Hematopoietic multipotent progenitor cell treated with erythropoietin and hydrocortisone succinate and interleukin-3 and kit ligand, for 6 days (in vitro differentiated cells): ENCODE results near the gene OR1M1.

Experiments used
- DNase-seq: peaks from one replicate; pipeline ENCODE4 v3.0.0-alpha.2; 2015

OR1M1 gene

DNA sequence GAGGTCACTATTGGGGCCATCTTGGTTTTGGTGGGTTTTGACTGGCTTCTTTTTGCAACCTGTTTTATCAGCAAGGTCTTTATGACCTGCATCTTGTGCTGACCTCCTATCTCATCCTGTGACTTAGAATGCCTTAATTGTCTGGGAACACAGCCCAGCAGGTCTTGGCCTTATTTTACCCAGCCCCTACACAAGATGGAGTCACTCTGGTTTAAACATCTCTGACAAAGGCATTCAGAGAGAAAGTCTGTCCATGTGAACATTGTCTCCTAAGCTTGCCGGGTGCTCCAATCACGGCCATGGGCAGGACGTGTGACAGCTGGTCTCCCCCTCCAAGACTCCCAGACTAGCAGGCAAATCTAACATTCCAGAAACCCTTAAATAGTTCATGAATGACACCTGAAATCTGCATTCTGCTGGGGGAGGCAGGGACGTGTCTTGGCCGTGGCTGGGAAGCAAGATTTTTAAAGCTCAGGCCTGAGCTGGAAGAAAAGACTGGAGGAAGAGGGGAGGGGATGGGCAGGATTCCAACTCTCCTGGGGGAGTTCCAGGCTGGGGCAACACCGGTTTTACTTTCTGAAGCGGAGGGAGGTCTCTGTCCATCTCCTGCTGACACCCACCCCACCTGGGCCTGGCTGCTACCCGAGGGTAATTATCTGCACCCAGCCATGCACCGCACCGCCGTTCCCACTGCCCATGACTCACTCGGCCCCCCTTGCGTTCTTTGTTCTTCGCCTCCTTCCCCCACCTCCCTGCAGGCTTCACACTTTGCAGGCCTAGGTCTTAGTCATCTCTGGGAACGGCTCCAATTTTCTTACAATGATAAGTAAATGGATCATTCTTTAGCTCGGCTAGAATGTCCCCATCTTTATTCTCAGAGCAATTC lies 11.6 kb upstream of the OR1M1 start:
- peak; percentile 98 for DNase-seq

DNA sequence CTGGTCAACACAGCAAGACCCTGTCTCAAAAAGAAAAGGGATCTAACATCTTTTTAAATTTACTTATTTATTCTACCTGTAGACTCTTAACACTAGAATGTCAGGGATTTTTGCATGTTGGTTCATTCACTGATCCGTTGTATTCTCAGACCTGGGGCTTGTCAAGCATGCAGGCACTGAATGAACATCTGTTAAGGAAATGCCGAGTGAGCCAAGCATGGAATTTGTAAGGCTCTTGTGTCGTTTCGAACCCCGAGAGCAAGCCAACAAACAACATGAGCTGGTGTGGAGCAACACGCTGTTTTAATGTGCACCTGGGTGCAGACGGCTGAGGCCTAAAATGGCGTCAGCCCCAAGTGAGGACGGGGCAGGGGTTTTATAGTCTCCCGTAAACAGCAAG lies 10.0 kb upstream of the OR1M1 start:
- no peak for DNase-seq

DNA sequence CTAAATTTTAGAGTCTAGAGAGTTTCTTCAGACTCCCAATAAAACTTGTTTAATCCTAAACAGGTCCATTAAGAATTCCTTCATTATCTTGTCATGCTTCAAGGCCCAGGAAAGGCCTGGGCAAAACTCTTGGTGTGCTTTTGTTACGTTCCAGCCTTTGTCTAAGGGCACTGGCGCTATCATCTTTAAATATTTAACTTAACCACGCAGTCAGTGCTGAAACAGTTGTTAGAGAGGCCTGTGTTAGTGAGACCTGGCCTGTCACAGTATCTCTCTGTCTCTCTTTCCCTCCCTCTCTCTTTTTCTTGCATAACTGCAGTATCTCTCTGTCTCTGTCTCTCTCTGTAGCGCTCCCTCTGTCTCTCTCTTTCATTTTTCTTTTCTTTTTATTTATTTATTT lies 8.2 kb upstream of the OR1M1 start:
- peak; percentile 27 for DNase-seq

DNA sequence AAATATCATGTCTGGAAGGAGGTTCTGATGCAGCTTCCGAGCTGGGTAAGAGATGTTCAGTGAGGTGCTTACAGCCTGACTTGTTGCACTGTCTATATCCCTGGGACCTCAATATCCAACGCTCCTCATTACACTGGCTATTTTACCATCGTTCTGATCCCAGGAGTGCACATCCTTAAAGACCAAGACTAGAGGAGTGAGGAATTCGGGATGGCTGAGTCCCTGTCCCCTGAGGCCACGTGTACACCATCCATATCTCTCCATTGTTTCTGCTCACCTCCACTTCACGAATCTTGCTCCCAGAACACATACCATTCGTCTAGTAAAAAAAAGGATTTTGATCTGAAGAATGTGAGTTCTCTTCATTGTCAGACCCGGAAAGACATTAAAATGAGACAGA lies 20.5 kb downstream of the OR1M1 start, which contains the start of gene OR7G2:
Gene OR7G2 (minus strand): TSS at position 101 of the 400 bp plus-strand sequence. CDS start 4,232 bp downstream, outside the sequence.
- no peak for DNase-seq

DNA sequence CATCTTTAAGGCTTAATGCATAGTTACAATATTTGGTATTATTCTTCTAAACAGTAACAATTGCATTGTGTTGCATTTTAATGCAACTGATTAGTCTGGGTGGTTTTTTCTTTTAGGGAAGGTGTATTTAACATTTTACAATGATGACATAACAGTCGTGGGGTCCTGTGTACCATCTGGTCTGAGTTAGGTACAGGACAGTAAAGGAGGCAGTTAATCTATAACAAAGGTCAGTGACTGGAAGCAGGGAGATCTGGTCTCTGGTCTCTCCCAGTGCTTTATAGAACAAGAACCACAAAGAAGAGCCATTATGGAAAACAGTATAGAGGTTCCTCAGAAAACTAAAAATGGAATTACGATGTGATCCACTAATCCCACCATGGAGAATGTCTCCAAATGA lies 23.1 kb downstream of the OR1M1 start:
- DNase-seq: no peak

DNA sequence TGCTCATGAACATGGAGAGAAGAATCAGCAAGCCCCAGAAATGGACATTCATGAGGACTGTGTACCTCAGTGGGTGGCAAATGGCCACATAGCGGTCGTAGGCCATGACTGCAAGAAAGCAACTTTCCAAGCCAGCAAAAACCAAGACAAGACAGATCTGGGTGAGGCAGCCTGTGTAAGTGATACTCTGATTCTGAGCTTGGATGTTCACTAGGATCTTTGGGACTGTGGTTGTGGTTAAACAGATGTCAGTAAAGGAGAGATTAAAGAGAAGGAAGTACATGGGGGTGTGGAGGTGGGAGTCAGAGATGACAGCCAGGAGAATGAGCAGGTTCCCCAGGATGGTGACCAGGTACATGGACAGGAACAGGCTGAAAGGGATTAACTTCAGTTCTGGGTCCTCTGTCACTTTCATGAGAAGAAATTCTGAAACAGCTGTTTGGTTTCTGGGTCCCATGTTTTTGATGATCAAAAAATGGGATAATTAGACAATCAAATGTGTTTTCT lies 28.5 kb downstream of the OR1M1 start, which contains the start of gene OR7G1:
Gene OR7G1 (minus strand): TSS at position 457 of the 507 bp plus-strand sequence. CDS start 0 bp downstream, at position 457.
- DNase-seq: no peak

DNA sequence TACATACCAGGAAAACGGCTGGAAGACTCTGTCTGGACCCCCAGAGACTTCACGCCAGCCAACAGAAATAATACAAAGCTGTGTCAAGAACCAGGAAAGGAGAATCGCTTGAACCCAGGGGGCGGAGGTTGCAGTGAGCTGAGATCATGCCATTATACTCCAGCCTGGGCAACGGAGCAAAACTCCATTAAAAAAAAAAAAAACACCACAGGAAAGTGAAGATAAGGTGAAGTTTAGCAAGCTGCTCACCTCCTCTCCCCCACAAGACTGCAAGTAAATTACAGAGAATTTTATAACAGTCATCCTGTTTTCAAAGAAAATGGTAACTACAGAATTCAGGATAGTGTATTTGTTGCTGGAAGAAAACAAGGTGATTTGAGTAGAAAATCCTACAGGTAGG lies 29.7 kb downstream of the OR1M1 start:
- DNase-seq: no peak

DNA sequence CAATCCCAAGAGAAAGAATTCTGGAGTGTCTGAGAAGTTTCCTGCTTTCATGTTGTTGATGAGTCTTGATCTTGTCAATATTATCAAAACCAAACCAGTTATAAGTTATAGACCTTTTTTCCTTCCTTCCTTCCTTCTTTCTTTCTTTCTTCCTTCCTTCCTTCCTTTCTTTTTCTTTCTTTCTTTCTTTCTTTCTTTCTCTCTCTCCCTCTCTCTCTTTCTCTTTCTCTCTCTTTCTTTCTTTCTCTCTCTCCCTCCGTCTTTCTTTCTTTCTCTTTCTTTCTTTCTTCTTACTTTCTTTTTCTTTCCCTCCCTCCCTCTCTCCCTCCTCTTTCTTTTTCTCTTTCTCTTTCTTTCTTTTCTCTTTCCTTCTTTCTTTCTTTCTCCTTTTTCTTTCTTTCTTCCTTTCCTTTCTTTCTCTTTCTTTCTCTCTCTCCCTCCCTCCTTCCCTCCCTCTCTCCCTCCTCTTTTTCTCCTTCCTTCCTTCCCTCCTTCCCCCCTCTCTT lies 40.1 kb downstream of the OR1M1 start, which contains the start of gene OR7G3:
Gene OR7G3 (minus strand): TSS at position 51 of the 506 bp plus-strand sequence. CDS start 0 bp downstream, at position 51.
- no peak for DNase-seq

DNA sequence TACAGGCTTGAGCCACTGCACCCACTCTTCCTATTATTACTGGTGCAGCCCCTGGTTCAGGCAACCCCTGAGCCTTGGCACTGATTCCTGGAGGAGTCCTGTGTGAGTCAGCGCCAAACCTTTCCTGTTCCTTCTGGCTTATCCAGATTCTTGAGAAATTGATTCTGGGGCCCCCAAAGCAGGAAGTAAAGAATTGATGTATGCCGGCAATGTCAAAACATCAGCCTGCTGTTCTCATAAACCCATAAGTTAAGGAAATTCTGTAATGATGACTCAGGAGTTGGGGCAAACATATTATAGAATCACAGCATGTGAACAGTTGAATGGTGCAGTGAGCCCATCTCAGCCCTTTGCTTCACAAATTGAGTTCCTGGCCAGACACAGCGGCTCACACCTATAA lies 41.3 kb downstream of the OR1M1 start:
- no peak for DNase-seq

DNA sequence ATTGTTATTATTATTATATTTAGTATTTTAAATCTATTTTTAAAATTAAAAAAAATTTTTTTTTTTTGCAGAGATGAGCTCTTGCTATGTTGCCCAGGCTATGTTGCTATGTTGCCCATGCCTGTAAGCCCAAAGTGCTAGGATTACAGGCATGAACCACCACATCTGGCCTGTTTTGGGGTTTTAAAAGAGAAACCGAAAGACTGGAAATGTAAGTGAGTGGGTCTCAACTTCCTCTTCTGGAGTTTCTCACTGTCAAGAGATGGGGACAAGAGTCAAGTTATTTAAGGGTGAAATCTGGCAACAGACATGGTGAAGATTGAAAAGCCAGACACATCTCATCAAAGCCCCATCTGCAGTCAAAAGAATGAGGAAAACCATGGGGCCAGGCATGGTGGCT lies 44.1 kb downstream of the OR1M1 start:
- no peak for DNase-seq

DNA sequence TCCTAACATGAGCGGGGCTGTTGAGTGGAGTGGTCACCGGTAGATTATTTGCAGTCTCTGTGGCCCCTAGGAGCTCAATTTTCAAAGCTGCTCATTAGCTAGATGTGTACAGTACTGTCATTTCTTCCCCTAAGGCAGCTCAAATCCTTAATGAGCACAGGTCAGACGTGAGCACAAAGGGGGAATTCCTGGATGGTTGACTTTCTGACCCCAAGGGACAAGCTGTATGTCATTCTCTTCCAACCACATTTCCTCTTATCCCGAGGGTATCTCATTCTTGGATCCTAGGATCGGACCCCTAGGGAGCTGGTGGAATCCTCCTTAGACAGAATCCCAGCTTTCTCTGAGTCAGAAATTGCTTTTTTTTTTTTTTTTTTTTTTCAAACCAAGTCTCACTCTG lies 45.6 kb downstream of the OR1M1 start:
- DNase-seq: no peak

DNA sequence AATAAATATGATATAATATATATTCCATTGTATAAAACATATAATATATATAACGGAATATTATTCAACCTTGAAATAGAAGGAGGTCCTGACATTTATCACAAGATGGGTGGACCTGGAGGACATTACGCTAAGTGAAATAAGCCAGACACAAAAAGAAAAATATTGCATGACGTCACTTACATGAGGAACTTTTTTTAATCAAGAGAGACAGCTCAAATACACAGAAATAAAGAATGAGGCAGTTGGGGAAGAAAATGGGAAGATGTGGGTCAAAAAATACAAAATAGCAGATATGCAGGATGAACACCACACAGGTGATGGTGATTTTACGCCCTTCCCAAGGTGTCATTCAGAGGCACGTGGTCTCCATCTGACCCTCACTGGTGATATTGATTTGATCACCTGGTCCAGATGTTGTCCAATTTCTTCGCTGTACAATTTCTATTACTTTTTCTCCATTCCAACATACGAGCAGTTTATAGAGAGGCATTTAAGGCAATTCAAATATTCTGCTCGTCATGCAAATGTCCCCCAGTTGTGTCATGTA lies 52.8 kb downstream of the OR1M1 start:
- DNase-seq: peak; percentile 9

DNA sequence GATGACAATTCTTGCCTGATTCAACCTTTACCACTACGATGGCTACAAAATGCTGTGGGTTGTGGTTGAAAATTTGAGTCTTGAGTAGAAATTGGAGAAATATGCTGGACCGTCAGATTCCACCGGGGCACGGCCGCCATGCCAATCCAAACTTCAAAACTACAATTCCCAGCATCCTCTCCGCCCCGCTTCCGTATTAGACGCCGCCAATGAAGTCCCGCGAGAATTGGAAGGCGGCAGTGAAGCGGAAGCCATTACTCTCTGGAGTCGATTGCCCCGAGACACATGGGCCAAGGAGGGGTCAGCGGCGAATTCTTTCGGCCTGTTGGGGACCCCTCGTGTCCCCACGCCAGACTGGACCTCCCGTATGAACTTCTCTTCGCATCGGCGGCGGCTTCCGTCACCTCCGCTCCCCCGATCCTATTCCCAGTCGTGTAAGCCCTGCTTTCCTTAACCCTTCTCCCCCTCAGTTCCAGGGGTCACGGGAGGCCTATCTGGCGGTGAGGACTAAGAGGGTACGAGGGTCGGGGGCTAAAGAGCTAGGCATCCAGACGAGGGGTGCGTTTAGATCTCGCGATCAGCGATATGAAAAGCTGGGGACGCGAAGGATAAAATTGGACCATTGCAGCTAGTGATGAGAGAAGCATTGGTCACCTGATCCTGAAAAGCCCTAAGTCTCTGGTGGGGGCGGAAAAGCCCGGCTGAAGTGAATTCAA lies 53.5 kb downstream of the OR1M1 start, which contains the start of gene ZNF317:
Gene ZNF317 (plus strand): TSS at position 239 of the 716 bp plus-strand sequence. CDS start 15,620 bp downstream, outside the sequence.
- DNase-seq: peak; percentile 98

DNA sequence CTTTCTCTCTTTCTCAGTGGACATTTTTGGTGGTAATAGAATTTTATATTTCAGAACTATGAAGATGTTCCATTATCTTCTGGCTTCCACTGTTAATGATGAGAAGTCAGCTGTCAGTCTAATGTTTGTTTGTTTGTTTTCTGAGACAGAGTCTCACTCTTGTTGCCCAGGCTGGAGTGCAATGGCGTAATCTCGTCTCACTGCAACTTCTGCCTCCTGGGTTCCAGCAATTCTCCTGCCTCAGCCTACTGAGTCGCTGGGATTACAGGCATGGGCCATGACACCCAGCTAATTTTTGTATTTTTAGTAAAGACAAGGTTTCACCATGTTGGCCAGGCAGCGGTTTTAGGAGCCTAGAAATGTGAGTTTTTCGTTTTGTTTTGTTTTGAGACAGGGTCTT lies 58.1 kb downstream of the OR1M1 start:
- peak; percentile 45 for DNase-seq
